HG02852 (cell line): ENCODE data around the gene ACVR1.
"Not testable (repeated sequence)": the region's sequence is repeated elsewhere in the genome, so short reads cannot be mapped to it uniquely, and the experiment has no call there.

Experiments
- ATAC-seq: cut with Tn5 transposase; IDR thresholded peaks from one replicate; pipeline ENCODE4 v1.9.1; 2021; ENCODE audit warnings: mild to moderate bottlenecking, moderate library complexity; ENCODE audit not compliant: unreplicated experiment

The ACVR1 gene

DNA sequence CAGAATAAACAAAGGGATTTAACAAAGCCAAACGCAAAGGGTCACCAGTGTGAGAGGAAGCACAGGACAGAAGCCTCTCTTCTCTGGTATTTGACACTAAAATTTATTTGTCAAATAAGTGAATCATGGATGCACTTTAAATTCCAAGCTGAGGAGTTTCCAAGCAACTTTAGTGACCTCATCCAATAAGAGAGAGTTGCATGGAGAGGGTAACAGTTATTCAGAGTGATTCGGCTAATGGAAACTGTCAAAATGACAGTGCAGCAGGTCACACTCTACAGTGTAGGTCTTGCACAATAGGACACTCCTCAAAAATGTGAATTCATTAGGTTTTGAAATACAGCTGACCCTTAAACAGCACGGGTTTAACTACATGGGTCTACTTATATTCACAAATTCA is 143.5 kb downstream of the ACVR1 start:
- ATAC-seq = no peak

DNA sequence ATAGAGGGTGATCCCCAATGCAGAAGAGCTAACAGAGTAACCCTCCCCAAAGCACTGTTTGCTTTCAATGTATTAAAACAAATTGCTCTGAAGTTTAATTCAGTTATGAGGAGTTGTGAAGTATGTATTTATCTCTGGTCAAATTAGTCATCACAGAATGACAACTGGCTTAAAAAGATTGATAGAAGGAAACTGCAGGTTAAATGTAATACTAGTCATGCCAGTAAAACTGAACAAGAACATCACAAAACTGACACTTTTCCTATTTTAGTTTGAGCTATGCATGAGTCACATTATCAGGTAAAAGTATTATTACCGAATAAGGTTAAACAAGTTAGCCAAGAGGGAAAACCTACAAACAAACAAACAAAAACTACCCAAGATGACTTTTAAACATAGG is 148.4 kb downstream of the ACVR1 start:
- ATAC-seq = no peak

DNA sequence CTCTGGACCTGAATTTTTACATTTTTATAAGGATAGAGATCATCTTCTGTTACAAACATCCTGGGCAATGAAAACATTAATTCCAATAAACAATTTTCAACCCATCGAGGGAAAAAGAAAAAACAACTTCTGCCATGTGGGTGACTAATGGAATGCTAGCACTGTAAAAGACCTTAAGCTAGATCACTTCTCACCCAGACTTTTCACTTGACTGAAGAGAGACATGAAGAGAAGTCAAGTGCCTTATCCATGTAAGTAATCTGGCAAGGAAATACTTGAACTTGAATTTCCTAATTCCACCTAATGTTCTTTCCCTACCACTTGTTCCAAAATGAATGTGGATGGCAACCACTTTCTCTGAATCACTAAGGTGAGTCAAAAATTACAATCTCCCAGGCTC is 149.2 kb downstream of the ACVR1 start:
- no peak for ATAC-seq

DNA sequence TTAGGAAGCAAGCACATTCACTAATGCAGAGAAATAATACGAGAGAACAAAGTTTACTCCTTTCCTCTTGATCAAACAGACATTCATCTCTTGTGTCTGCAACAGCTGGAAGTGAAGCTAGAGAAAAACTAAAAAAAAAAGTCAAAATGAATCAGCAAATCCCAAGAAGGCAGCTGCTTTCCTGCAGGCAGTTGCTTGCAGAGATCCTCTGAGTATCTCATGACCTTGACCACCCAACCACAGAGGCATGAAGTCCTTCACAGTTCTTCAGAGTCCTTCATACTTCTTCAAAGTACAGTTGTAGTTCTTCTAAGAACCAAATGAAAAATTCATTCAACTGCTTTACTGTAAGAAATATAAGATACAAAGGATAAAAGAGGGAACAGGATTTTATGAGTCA is 150.3 kb downstream of the ACVR1 start:
- ATAC-seq = no peak

DNA sequence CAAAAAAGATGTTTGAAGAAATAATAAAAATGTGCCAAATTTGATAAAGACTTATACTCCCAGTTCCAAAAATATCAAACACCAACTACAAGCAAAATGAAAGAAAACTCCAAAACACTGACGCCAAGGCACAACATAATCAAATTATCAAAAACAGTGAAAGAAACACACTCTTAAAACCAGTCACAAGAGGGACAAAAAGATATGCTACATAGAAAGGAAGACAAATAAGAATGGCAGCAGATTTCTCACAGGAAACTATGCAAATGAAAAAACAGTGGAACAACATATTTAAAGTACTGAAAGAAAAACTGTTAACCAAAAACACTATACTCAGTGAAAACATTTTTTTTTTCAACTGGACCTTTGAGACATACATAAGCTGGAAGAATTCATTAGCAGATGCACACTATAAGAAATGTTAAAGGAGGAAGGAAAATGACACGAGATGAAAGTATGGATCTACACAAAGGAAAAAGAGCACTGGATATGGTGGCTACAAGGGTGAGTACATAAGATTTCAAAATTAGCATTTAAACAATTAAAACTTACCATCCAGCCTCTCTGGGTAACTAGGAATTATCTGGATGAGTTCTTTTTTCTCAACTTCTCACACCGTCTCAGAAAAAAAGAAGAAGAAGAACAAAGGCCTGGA is 153.4 kb downstream of the ACVR1 start:
- no peak for ATAC-seq

DNA sequence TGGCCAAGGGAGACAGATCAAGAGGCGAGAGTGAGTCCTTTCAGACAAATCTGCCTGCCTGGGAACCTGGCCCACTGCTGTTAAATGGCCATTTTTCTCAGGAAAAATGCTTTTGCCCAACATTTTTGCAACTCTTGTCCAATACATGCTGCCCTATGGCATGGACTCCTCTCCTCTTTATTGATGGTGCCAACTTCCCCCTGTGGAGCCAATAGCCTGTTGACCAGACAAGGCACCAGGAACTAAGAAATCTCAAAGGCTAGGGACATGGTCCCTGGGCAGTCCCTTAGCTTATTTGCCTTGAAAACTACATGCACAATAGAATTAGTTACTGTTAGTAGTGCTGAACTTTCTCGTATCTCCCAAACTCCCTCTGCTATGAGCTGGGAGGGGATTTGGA is 155.6 kb downstream of the ACVR1 start:
- ATAC-seq = no peak

DNA sequence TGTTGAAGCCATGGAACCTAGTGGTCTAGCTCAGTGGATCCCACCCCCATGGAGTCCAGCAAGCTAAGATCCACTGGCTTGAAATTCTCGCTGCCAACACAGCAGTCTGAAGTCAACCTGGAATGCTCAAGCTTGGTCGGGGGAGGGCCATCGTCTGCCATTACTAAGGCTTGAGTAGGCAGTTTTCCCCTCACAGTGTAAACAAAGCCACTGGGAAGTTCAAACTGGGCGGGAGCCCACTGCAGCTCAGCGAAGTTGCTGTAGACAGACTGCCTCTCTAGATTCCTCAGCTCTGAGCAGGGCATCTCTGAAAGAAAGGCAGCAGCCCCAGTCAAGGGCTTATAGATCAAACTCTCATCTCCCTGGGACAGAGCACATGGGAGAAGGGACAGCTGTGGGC is 171.5 kb downstream of the ACVR1 start:
- ATAC-seq = not testable (repeated sequence)

DNA sequence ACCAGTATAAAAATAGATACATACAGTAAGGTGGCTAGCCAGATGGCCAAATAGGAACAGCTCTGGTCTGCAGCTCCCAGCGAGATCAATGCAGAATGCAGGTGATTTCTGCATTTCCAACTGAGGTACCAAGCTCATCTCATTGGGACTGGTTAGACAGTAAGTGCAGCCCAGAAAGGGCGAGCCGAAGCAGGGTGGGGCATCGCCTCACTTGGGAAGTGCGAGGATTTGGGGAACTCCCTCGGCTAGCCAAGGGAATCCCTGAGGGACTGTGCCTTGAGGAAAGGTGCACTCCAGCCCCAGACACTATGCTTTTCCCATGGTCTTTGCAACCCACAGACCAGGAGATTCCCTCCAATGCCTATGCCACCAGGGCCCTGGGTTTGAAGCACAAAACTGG is 172.0 kb downstream of the ACVR1 start:
- not testable (repeated sequence) for ATAC-seq

DNA sequence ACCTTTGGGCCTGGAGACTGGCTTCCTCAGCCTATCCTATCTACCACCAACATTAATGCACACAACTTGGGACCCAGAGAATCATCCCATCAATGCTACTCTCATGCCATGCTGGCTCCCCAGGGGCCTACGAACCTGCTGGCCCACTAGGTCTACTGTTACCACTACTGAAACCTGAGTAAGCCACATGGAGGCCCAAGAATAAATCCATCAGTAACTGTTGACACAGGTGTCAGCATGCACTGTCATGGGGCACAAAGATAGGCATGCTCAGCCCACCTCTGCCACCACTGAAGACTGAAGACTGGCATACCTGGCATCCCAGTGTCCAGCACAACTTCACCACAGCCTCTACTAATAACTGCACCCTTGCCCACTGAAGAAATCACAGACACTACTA is 176.3 kb downstream of the ACVR1 start:
- ATAC-seq = no peak

DNA sequence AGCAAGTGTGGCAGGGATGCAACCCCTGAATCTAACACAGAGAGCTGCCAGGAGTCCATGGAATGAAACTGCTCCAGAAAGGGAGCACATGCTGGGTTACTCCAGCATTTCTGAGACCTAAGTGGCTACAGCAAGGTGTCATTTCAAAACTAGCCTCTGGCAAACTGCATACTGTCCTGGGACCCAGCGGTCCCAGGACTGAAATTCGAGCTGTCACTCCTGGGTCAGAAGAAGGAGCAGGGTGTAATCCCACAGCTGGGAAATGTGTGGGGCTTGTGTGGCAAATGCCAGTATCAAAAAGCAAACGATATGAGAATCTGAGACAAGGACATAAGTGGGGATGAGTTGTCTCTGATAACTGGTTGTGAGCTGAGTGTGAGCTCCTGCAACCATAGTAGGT is 177.1 kb downstream of the ACVR1 start:
- ATAC-seq = no peak

DNA sequence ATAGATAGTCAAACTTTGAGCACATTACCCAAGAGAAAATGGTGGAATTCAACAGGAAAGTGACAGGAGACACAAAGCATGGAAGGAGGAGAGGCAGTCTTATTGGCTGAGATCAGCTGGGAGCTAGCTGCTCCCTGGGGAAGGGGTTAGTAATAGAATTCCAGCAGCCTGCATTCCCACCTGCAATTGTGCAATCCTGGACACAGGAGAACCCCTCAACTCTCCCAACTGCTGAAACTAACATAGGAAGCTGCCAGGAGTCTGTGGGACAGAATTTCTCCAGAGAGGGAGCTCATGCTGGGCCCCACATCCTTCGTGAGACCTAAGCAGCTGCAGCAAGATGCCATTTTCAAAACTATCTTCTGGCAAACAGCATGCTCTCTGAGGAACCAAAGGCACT is 177.7 kb downstream of the ACVR1 start:
- ATAC-seq = no peak

DNA sequence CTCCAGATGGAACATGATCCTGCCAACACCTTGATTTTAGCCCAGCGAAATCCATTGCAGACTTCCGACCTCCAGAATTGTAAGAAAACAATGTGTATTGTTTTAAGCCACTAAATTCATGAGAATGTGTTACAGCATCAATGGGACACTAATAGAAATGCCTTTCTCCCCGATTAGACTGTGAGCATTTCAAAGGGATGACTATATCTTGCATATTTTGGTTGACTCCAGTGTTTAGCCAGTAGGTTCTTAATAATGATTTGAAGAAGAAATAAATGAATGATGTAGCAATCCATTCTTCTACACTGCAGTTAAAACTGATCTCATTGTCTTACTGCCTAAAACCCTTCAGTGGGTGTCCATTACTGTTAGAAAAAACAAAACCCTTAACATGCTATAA is 180.1 kb downstream of the ACVR1 start:
- no peak for ATAC-seq

DNA sequence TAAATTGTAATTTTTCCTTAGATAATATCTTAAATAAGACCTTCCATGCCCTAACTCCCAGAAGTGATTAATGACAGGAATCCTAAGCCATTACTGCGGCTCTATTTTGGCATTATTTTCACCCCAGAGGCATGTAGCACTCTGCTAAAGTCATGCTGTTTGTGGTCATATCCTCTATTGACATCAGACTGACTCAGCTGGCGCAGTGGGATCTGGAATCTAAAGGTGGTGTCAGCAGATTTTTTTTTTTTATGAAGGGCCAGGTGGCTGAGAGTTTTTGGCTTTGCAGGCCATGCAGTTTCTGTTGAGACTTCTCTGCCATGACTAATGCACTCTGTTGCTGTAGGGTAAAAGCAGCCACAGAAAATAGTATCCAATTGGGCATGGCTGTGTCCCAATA is 183.4 kb downstream of the ACVR1 start:
- no peak for ATAC-seq

DNA sequence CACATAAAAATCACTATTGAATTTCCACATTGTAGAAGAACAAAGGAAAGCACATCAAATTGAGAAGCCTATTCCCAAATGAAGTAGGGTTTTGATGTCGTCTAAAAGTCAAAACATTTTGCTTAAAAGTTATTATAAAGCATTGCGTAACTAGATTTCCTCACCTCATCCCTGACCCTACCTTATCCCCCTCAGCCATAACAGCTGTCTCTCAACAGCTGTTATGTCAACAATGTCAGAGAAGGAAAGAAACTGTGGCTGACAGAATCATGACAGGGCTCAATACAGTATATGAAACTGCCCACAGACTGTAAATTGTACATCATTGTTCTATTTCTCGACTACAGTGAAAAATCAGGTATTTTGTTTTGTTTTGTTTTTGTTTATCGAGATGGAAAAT is 184.4 kb downstream of the ACVR1 start:
- no peak for ATAC-seq

DNA sequence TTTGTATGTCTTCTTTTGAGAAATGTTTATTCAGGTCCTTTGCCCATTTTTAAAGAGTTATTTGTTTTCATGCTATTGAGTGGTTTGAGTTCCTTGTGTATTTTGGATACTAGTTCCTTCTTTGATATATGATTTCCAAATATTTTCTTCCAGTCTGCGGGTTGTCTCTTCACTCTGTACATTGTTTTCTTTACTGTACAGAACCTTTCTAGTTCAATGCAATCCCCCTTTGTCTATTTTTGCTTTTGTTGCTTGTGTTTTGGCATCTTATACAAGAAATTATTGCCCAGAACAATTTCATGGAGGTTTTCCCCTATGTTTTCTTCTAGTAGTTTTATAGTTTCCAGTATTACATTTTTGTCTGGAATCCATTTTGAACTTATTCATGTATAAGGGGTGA is 185.0 kb downstream of the ACVR1 start:
- ATAC-seq = no peak
